Activated CD4-positive, alpha-beta memory T cell treated with anti-CD3 and anti-CD28 coated beads, Interleukin-2, amount 10 ng/mL, durations not matched to agents 7 days and 5 days (primary cell): ENCODE data around the gene DEFB131B. TPM values are rescaled to one million over a fixed set of nuclear protein-coding genes. Genes with fewer than 3 reads are reported as not detected.
"Not testable (repeated sequence)": the region's sequence is repeated elsewhere in the genome, so short reads cannot be mapped to it uniquely, and the experiment has no call there.

Source experiments
- CTCF ChIA-PET: fragments of 350-600 bp; sonication (Branson Sonifier 250); formaldehyde crosslinking; loops from one replicate; lab custom pipeline; 2021; ENCODE audit warnings: antibody characterized with exemption, inconsistent platforms; lab: Charles Lee
- POLR2A ChIA-PET: fragments of 350-600 bp; sonication (Branson Sonifier 250); formaldehyde crosslinking; loops from one replicate; lab custom pipeline; 2021; ENCODE audit warnings: antibody characterized with exemption; lab: Charles Lee
- DNase-seq: peaks from one replicate; pipeline ENCODE4 v3.0.0-alpha.2; 2020
- H3K27ac Mint-ChIP-seq: one replicate; pipeline ENCODE4 v1.8.0; 2021; ENCODE audit warnings: mild to moderate bottlenecking, mixed read lengths
- H3K27me3 Mint-ChIP-seq: one replicate; pipeline ENCODE4 v1.8.0; 2021; ENCODE audit warnings: mixed read lengths
- H3K36me3 Mint-ChIP-seq: one replicate; pipeline ENCODE4 v1.8.0; 2021; ENCODE audit warnings: low read depth, mixed read lengths
- H3K4me1 Mint-ChIP-seq: one replicate; pipeline ENCODE4 v1.8.0; 2021; ENCODE audit warnings: mixed read lengths
- H3K4me3 Mint-ChIP-seq: one replicate; pipeline ENCODE4 v1.8.0; 2021; ENCODE audit warnings: mild to moderate bottlenecking, mixed read lengths
- H3K9me3 Mint-ChIP-seq: one replicate; pipeline ENCODE4 v1.8.0; 2021; ENCODE audit warnings: mixed read lengths
- total RNA-seq, 2 experiments: library from RNA; stranded (reverse); gene quantifications; one replicate each; pipeline ENCODE4 v1.2.3, GENCODE V29; 2021

DEFB131B gene
- not detected for total RNA-seq

- H3K27me3 Mint-ChIP-seq, H3K4me1 Mint-ChIP-seq, DNase-seq, CTCF ChIA-PET, H3K9me3 Mint-ChIP-seq, POLR2A ChIA-PET, H3K27ac Mint-ChIP-seq, H3K4me3 Mint-ChIP-seq: not testable (repeated sequence)
- peaks cover 13% of the 10 kb centered on the region for H3K36me3 Mint-ChIP-seq
These were observed at the start of gene DEFB131B for GRCh38 chr11:71878059-71878458. TSS of gene DEFB131B (plus strand) at chr11:71878453. CDS start at chr11:71878453, 0 bp downstream.

- POLR2A ChIA-PET, CTCF ChIA-PET, H3K27ac Mint-ChIP-seq, H3K9me3 Mint-ChIP-seq, H3K4me1 Mint-ChIP-seq, DNase-seq, H3K27me3 Mint-ChIP-seq, H3K4me3 Mint-ChIP-seq, H3K36me3 Mint-ChIP-seq: not testable (repeated sequence)
These were observed 49.0 kb upstream of the DEFB131B start for GRCh38 chr11:71829247-71829646.

GRCh38 chr11:71829686-71830085, 48.6 kb upstream of the DEFB131B start:
- DNase-seq, POLR2A ChIA-PET, H3K27ac Mint-ChIP-seq, CTCF ChIA-PET, H3K4me3 Mint-ChIP-seq, H3K9me3 Mint-ChIP-seq, H3K27me3 Mint-ChIP-seq, H3K36me3 Mint-ChIP-seq, H3K4me1 Mint-ChIP-seq: not testable (repeated sequence)

GRCh38 chr11:71832811-71833210, 45.4 kb upstream of the DEFB131B start, which contains the start of gene DEFB108B:
TSS of gene DEFB108B (plus strand) at chr11:71833200. CDS start at chr11:71833200, 0 bp downstream.
- H3K4me3 Mint-ChIP-seq, DNase-seq, H3K27ac Mint-ChIP-seq, POLR2A ChIA-PET, H3K36me3 Mint-ChIP-seq, H3K27me3 Mint-ChIP-seq, H3K9me3 Mint-ChIP-seq, H3K4me1 Mint-ChIP-seq, CTCF ChIA-PET: not testable (repeated sequence)

- peaks cover 13% of the 10 kb centered on the region for H3K27me3 Mint-ChIP-seq
- POLR2A ChIA-PET, H3K9me3 Mint-ChIP-seq, H3K4me1 Mint-ChIP-seq, CTCF ChIA-PET, H3K4me3 Mint-ChIP-seq, DNase-seq, H3K36me3 Mint-ChIP-seq, H3K27ac Mint-ChIP-seq: not testable (repeated sequence)
These were observed 35.5 kb upstream of the DEFB131B start for GRCh38 chr11:71842720-71843119.

- H3K4me1 Mint-ChIP-seq, POLR2A ChIA-PET, H3K9me3 Mint-ChIP-seq, H3K4me3 Mint-ChIP-seq, CTCF ChIA-PET, H3K36me3 Mint-ChIP-seq, H3K27ac Mint-ChIP-seq, DNase-seq: not testable (repeated sequence)
- peaks cover 17% of the 10 kb centered on the region for H3K27me3 Mint-ChIP-seq
These were observed 34.9 kb upstream of the DEFB131B start for GRCh38 chr11:71843355-71843754.

- Mint-ChIP-seq H3K27ac (no peak overlapping the region), H3K4me3 (no peak overlapping the region), H3K4me1 (no peaks in the 10 kb centered on the region), H3K36me3 (no peaks in the 10 kb centered on the region), H3K27me3 (peaks cover 17% of the 10 kb centered on the region), H3K9me3 (no peaks in the 10 kb centered on the region)
- DNase-seq = no peak
- ChIA-PET POLR2A (no interaction called here), CTCF (no interaction called here)
These were observed 34.4 kb upstream of the DEFB131B start for GRCh38 chr11:71843858-71844257.

- H3K9me3 Mint-ChIP-seq, H3K36me3 Mint-ChIP-seq, H3K4me1 Mint-ChIP-seq, CTCF ChIA-PET, H3K4me3 Mint-ChIP-seq, H3K27ac Mint-ChIP-seq, H3K27me3 Mint-ChIP-seq, DNase-seq, POLR2A ChIA-PET: not testable (repeated sequence)
These were observed 24.4 kb upstream of the DEFB131B start for GRCh38 chr11:71853895-71854294.

GRCh38 chr11:71855880-71856279, 22.4 kb upstream of the DEFB131B start:
- H3K9me3 Mint-ChIP-seq, H3K4me1 Mint-ChIP-seq, CTCF ChIA-PET, H3K4me3 Mint-ChIP-seq, H3K27ac Mint-ChIP-seq, DNase-seq, POLR2A ChIA-PET, H3K27me3 Mint-ChIP-seq, H3K36me3 Mint-ChIP-seq: not testable (repeated sequence)

- H3K4me1 Mint-ChIP-seq, H3K36me3 Mint-ChIP-seq, H3K9me3 Mint-ChIP-seq, H3K27ac Mint-ChIP-seq, H3K4me3 Mint-ChIP-seq, CTCF ChIA-PET, DNase-seq, POLR2A ChIA-PET, H3K27me3 Mint-ChIP-seq: not testable (repeated sequence)
These were observed 17.4 kb upstream of the DEFB131B start for GRCh38 chr11:71860835-71861234.

- H3K4me3 Mint-ChIP-seq, H3K36me3 Mint-ChIP-seq, CTCF ChIA-PET, H3K27me3 Mint-ChIP-seq, DNase-seq, H3K27ac Mint-ChIP-seq, POLR2A ChIA-PET, H3K4me1 Mint-ChIP-seq, H3K9me3 Mint-ChIP-seq: not testable (repeated sequence)
These were observed 14.2 kb upstream of the DEFB131B start for GRCh38 chr11:71863978-71864627.

- CTCF ChIA-PET, H3K36me3 Mint-ChIP-seq, H3K27me3 Mint-ChIP-seq, DNase-seq, H3K4me3 Mint-ChIP-seq, H3K9me3 Mint-ChIP-seq, H3K4me1 Mint-ChIP-seq, H3K27ac Mint-ChIP-seq, POLR2A ChIA-PET: not testable (repeated sequence)
These were observed 11.0 kb upstream of the DEFB131B start for GRCh38 chr11:71867209-71867608.

GRCh38 chr11:71869931-71870330, 8.3 kb upstream of the DEFB131B start:
- DNase-seq, POLR2A ChIA-PET, H3K27ac Mint-ChIP-seq, H3K4me1 Mint-ChIP-seq, H3K36me3 Mint-ChIP-seq, H3K9me3 Mint-ChIP-seq, H3K27me3 Mint-ChIP-seq, CTCF ChIA-PET, H3K4me3 Mint-ChIP-seq: not testable (repeated sequence)

- H3K27ac Mint-ChIP-seq, H3K27me3 Mint-ChIP-seq, CTCF ChIA-PET, H3K4me1 Mint-ChIP-seq, H3K9me3 Mint-ChIP-seq, H3K36me3 Mint-ChIP-seq, H3K4me3 Mint-ChIP-seq, DNase-seq, POLR2A ChIA-PET: not testable (repeated sequence)
These were observed 7.6 kb upstream of the DEFB131B start for GRCh38 chr11:71870661-71871060.
